AG09309 (cell line): ENCODE results near the gene ADM.

Experiments
- DNase-seq: peaks from one replicate; pipeline ENCODE4 v3.0.0-alpha.2; 2010; ENCODE audit warnings: low read depth
- H3K4me3 ChIP-seq: 2 replicates; pipeline ENCODE4 v1.5.1; 2011; ENCODE audit warnings: mild to moderate bottlenecking, low read depth, low read length, moderate library complexity; ENCODE audit not compliant: control insufficient read depth
- CTCF ChIP-seq: IDR thresholded peaks from 2 replicates; pipeline ENCODE4 v1.5.1; 2011; ENCODE audit warnings: mild to moderate bottlenecking, low read depth, low read length, inconsistent platforms; ENCODE audit not compliant: insufficient read depth, control insufficient read depth; ENCODE audit errors: missing control alignments

The ADM gene

GRCh38 chr11:10350334-10350733 is 45.5 kb downstream of the ADM start:
- no peak for TF ChIP-seq CTCF
- no peak overlapping the region for H3K4me3 ChIP-seq
- DNase-seq = no peak

DNA sequence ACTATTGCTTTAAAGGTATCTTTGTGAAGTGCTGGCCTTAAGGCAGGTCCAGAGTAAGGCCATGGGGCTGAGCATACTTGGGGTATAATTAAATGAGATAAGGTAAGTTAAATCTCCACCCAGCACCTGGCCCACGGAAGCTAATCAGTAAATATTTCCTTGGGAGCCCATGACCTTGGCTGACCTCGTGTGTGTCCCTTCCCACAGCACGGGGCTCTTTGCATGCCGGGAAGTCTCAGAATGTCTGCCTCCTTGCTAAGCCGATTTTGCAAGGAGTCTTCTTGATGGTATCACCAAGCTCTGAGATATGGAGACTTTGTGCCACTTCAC is 46.5 kb downstream of the ADM start:
- TF ChIP-seq CTCF = no peak
- H3K4me3 ChIP-seq = no peak overlapping the region
- DNase-seq = no peak

DNA sequence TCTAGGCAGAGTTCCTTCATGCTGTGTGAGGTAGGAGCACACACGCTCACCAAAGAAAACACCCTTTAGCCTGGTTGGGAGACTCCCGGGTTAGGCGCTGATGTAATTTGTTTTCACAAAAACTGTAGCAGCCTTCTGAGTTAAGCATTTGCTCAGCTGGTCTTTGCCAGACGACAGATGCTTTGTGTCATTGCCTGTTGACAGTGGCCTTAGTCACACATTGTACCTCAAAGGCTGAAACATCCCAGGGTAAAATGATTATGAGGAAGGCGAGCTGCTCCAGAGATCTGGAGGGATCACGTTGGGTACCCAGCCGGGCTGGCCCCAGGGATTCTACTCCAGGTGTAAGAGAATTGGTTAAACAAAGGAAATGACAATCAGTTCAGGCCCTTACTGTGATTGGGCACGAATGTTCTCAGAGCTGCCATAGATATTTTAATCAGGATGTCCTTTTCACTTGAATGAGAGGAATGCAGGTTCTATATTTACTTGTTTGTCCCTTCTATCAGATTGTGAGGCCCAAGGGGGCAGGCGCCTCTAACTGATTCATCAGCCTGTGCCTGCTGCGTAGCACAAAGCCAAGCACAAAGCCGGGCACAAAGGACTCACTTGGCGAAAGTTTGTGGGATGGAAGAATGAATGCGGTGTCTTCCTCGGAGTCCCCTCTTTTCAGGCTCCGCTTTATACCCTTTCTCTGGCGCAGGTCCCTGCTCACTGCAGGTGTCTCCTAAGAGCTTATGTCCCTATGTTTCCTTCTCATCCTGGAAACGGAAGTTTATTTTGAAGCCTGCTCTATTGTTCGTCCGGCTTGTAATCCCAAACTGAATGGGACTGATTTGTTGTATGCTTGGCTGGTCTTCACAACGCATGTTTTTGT is 47.1 kb downstream of the ADM start:
- DNase-seq = no peak
- no peak overlapping the region for H3K4me3 ChIP-seq
- TF ChIP-seq CTCF = no peak

- TF ChIP-seq CTCF = no peak
- no peak for DNase-seq
- H3K4me3 ChIP-seq = no peak overlapping the region
Observed at GRCh38 chr11:10352921-10353550, 48.2 kb downstream of the ADM start.

GRCh38 chr11:10354389-10354788 is 49.5 kb downstream of the ADM start:
- no peak for TF ChIP-seq CTCF
- DNase-seq = no peak

GRCh38 chr11:10355257-10355661 is 50.4 kb downstream of the ADM start:
- DNase-seq = peak; percentile 68
- TF ChIP-seq CTCF = no peak

More at GRCh38 chr11:10354389-10354788, 49.5 kb downstream of the ADM start:
- no peak overlapping the region for H3K4me3 ChIP-seq

DNA sequence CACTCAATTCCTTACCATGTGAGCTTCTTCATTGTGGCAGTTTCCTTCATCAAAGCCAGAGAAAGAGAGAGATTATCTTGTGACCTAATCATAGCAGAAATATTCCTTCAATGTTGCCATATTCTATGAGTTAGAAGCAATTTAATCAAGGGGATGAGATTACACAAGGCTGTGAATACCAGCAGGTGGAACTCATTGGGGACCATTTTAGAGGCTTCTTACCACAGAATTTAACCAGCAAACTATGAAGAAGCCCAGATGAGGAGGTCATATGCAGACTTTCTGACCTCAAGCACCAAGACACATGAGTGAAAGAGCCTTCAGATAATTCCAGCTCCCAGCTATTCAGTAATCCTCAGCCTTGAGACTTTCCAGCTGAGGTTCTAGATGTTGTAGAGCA is 51.3 kb downstream of the ADM start:
- no peak for TF ChIP-seq CTCF
- no peak overlapping the region for H3K4me3 ChIP-seq
- DNase-seq = no peak

More at GRCh38 chr11:10355257-10355661, 50.4 kb downstream of the ADM start:
- no peak overlapping the region for H3K4me3 ChIP-seq
